GM10248 (cell line): ENCODE measurements around the gene EPRS1.
A peak's percentile ranks its signal among the peaks of the same experiment; 100 is the strongest.
"Not testable (repeated sequence)": the region's sequence is repeated elsewhere in the genome, so short reads cannot be mapped to it uniquely, and the experiment has no call there.

Experiments used
- CTCF ChIA-PET: fragments of 300-600 bp; sonication (Branson Sonifier 250); formaldehyde crosslinking; extraction: SDS; loops from one replicate; lab custom pipeline; 2021; ENCODE audit warnings: antibody characterized with exemption; lab: Yijun Ruan, JAX
- POLR2A ChIA-PET: fragments of 350-650 bp; sonication (Branson Sonifier 250); formaldehyde crosslinking; extraction: SDS; loops from one replicate; lab custom pipeline; 2020; ENCODE audit warnings: antibody characterized with exemption; lab: Yijun Ruan, JAX
- DNase-seq: peaks from one replicate; pipeline ENCODE4 v3.0.0; 2012; ENCODE audit errors: extremely low spot score
- TF ChIP-seq, protein P1 (sequence below): IDR thresholded peaks from 2 replicates; pipeline ENCODE4 v1.5.1; 2012; ENCODE audit warnings: mild to moderate bottlenecking, low read depth; ENCODE audit errors: extremely low read depth, missing control alignments, control extremely low read depth

Gene EPRS1

DNA sequence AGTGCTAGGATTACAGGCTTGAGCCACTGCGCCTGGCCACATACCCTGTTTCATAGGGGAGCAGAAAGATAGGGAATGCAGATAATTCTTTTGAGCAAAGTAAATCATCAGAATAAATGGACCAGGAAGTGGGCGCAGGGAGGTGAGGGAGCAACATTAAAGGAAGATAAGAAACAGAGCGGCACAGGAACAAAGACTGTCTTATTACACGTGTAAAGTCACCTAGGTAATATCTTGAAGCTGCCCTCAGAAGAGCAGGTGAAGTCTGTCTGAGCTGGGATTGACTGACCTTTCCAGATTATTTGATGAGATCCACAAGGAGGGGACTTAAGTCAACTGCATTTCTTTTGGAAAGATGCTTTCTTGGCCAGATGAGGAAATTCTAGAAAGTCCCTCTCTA, 7.7 kb downstream of the EPRS1 start:
- POLR2A ChIA-PET: no interaction called here

GRCh38 chr1:220037810-220038209, 8.5 kb downstream of the EPRS1 start:
- POLR2A ChIA-PET, DNase-seq: not testable (repeated sequence)
- CTCF ChIA-PET: interaction anchor here (1.0 to 1.2 kb wide), 2 partner anchors 11 to 116 kb away, joined by 3 read pairs; no protein-coding TSS in a partner anchor

More for the DNA sequence above, 7.7 kb downstream of the EPRS1 start:
- TF ChIP-seq, protein P1, sequence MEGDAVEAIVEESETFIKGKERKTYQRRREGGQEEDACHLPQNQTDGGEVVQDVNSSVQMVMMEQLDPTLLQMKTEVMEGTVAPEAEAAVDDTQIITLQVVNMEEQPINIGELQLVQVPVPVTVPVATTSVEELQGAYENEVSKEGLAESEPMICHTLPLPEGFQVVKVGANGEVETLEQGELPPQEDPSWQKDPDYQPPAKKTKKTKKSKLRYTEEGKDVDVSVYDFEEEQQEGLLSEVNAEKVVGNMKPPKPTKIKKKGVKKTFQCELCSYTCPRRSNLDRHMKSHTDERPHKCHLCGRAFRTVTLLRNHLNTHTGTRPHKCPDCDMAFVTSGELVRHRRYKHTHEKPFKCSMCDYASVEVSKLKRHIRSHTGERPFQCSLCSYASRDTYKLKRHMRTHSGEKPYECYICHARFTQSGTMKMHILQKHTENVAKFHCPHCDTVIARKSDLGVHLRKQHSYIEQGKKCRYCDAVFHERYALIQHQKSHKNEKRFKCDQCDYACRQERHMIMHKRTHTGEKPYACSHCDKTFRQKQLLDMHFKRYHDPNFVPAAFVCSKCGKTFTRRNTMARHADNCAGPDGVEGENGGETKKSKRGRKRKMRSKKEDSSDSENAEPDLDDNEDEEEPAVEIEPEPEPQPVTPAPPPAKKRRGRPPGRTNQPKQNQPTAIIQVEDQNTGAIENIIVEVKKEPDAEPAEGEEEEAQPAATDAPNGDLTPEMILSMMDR: no peak
- CTCF ChIA-PET: interaction anchor here (1.0 to 1.5 kb wide), 4 partner anchors 10 to 116 kb away, joined by 3 to 4 read pairs (median 3); no protein-coding TSS in a partner anchor
- DNase-seq: no peak

- POLR2A ChIA-PET: no interaction called here
- DNase-seq: no peak
- CTCF ChIA-PET: interaction anchor here (0.8 to 1.9 kb wide), 4 partner anchors 10 to 36 kb away, joined by 3 to 6 read pairs (median 4); no protein-coding TSS in a partner anchor
- TF ChIP-seq, protein P1: no peak
Measured at GRCh38 chr1:220032911-220033310, 13.4 kb downstream of the EPRS1 start.

DNA sequence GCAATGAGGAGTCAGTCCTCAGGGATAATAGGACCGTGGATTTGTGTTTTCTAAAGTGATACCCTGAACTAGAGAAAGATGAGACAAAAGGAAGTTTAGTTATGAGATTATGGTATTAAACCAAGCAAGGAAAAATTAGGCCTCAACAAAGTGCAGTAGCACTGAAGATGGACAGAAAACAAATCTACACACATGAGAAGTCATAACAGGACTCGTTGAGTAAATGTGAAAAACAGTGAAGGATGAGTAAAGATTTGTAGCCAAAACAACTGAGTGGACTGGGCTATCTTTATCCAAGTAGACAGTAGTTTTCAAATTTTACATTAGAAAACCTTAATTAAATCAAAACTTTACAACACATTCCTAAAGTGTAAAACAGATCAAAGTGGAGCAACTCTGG, 15.0 kb downstream of the EPRS1 start:
- ChIA-PET POLR2A (no interaction called here), CTCF (interaction anchor here (1.4 to 1.9 kb wide), 2 partner anchors 19 to 22 kb away, joined by 4 to 5 read pairs; no protein-coding TSS in a partner anchor)
- no peak for DNase-seq
- TF ChIP-seq, protein P1: no peak

GRCh38 chr1:220028346-220028895, 17.9 kb downstream of the EPRS1 start:
- CTCF ChIA-PET: interaction anchor here (1.0 kb wide), 1 partner anchor 16 kb away, joined by 4 read pairs; no protein-coding TSS in a partner anchor
- POLR2A ChIA-PET: no interaction called here
- TF ChIP-seq, protein P1: no peak
- no peak for DNase-seq

DNA sequence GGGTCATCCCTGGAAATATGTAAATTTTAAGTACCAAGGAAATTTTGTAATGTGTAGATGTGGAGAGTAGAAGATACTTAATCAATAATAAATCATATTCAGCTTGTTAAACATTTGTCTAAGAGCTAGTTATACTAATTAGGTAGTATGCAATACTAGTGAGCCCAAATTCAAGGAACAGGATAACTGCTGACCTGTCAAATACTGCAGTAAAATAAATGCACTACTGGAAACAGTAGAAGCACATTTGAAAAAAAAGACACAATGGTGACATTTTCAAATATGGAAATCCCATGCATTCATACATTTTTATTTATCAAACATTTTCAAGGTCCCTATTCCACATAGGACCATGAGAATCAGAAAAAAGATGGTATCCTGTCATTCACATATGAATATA, 27.2 kb downstream of the EPRS1 start:
- TF ChIP-seq, protein P1: no peak
- no peak for DNase-seq
- POLR2A ChIA-PET: no interaction called here
- CTCF ChIA-PET: no interaction called here

- TF ChIP-seq, protein P1: no peak
- DNase-seq: peak; percentile 32
- ChIA-PET CTCF (interaction anchor here (0.6 to 3.0 kb wide), 9 partner anchors 15 to 195 kb away, joined by 3 to 16 read pairs (median 4); partner anchors contain the start of gene EPRS1), POLR2A (interaction anchor here (0.6 kb wide), 1 partner anchor 28 kb away, joined by 4 read pairs; no protein-coding TSS in a partner anchor)
Measured at GRCh38 chr1:220013497-220013896, 32.8 kb downstream of the EPRS1 start.
